NOMO-1 treated with dmso at 0.1 percent for 144 hours (cell line): Measurements from ENCODE around the gene PAPPA.

Experiments
- DNase-seq: peaks from one replicate; lab custom pipeline; 2025; ENCODE audit not compliant: unreplicated experiment; lab: John Stamatoyannopoulos, UW

Gene PAPPA, protein sequence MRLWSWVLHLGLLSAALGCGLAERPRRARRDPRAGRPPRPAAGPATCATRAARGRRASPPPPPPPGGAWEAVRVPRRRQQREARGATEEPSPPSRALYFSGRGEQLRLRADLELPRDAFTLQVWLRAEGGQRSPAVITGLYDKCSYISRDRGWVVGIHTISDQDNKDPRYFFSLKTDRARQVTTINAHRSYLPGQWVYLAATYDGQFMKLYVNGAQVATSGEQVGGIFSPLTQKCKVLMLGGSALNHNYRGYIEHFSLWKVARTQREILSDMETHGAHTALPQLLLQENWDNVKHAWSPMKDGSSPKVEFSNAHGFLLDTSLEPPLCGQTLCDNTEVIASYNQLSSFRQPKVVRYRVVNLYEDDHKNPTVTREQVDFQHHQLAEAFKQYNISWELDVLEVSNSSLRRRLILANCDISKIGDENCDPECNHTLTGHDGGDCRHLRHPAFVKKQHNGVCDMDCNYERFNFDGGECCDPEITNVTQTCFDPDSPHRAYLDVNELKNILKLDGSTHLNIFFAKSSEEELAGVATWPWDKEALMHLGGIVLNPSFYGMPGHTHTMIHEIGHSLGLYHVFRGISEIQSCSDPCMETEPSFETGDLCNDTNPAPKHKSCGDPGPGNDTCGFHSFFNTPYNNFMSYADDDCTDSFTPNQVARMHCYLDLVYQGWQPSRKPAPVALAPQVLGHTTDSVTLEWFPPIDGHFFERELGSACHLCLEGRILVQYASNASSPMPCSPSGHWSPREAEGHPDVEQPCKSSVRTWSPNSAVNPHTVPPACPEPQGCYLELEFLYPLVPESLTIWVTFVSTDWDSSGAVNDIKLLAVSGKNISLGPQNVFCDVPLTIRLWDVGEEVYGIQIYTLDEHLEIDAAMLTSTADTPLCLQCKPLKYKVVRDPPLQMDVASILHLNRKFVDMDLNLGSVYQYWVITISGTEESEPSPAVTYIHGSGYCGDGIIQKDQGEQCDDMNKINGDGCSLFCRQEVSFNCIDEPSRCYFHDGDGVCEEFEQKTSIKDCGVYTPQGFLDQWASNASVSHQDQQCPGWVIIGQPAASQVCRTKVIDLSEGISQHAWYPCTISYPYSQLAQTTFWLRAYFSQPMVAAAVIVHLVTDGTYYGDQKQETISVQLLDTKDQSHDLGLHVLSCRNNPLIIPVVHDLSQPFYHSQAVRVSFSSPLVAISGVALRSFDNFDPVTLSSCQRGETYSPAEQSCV (N-terminal part only)

GRCh38 chr9:116153765-116154333 is at the start of gene PAPPA:
Gene PAPPA (plus strand): TSS chr9:116153791. CDS start chr9:116154173, 382 bp downstream.
- no peak for DNase-seq

- no peak for DNase-seq
Observed at GRCh38 chr9:116103976-116104820, 49.4 kb upstream of the PAPPA start.

DNA sequence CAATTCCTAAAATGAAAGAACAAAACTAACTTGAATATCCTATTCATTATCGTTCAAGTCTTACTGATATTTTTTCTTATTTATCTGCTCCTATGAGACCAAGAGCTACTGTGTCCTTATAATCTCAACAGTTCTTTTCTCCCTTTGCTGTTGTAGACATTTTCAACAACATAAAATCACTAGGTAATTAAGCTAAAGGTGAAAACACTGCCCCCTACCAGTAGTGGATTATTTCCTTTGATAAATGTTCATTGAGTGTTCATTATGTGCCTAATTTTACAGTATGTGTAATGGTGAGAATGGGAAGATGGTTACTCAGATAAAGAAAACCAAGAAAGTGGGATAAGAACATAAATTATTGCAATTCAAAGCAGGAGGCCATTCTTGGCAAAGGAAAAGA is 41.4 kb upstream of the PAPPA start:
- no peak for DNase-seq

GRCh38 chr9:116115761-116116353 is 37.7 kb upstream of the PAPPA start:
- DNase-seq, result no peak

DNA sequence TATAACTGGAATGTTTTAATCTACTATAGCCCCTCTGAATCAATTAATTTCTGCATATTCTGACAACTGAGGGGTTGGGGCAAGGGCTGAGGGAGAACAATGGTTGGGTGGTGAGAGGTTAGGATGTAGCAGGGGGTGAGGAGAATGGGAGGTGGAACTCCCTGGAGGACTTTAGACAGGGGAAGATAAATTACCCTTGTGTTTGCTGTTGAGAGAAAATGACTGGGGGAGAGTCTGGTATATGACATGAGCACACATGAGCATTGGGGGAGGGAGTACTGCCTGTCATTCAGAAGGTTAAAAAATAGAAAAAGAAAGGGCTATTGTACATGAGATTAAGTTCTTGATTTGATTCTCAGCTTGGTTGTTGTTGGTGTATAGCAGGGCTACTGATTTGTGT is 37.2 kb upstream of the PAPPA start:
- no peak for DNase-seq

GRCh38 chr9:116123171-116123570 is 30.4 kb upstream of the PAPPA start:
- DNase-seq, result no peak

DNA sequence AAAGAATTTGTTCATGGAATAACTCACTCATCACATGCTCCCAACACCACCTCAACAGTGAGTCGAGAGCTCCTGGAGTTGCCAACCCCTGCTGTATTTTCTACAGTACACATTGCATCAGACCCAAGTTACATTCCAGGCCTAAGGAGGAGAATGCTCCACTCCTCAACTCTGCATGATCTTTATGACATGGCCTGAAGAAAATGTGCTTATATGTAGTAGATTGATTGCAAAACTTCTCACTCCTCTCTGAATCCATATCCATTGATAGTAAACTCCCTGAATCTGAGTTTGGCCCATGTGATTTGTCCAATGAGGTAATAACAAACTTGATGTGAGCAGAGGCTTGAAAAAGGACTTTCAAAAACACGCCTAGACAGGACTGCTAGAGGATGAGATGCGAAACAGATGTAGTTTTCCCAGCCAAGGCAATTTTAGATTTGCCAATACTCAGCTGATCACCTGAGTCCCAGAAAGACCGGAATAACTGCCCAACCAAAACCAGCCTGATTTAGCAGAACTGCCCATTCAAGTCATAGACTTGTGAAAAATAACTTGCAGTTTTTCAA is 29.0 kb upstream of the PAPPA start:
- DNase-seq, result no peak

DNA sequence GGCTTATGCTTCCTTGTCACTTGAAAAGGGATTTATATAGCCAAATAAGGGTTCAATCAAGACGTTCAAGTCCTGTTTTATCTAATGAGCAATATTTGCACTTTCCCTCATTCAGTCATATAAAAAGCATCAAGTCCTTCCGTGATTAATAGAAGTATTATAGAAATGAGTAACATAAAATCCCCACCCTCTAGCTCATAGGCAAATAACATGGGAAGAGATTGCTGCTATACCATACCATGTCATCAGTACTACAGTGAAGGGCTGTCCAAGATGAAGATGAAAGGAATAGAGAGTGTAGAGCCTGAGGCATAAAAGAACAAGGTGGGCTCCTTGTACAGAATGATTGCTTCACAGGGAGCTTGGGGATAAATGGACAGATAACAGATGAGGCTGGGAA is 20.4 kb upstream of the PAPPA start:
- no peak for DNase-seq

- DNase-seq, result no peak
Observed at GRCh38 chr9:116134975-116135374, 18.6 kb upstream of the PAPPA start.

- DNase-seq, result no peak
Observed at GRCh38 chr9:116137010-116137409, 16.6 kb upstream of the PAPPA start.

DNA sequence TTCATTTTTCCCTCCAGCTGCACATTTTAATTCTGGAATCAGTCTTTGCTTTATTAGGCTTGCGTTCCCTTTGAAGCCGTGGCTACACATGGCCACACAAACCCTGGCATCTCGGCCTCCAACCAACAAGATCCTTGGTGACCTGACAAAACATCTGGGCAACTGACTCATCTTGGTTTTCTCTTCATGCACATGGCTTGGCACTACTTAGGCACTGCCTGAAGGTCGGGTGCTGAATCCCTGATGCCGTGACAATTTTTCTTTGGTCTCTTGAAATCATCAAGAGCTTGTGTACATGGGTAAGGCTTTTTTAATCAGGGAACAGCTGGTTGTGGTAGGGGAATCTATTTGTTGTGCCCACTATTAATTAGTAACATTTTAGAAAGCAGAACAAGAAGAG is 16.0 kb upstream of the PAPPA start:
- no peak for DNase-seq

- DNase-seq, result no peak
Observed at GRCh38 chr9:116141864-116142561, 11.6 kb upstream of the PAPPA start.

GRCh38 chr9:116142706-116143492 is 10.7 kb upstream of the PAPPA start:
- no peak for DNase-seq

- no peak for DNase-seq
Observed at GRCh38 chr9:116144038-116144437, 9.6 kb upstream of the PAPPA start.

DNA sequence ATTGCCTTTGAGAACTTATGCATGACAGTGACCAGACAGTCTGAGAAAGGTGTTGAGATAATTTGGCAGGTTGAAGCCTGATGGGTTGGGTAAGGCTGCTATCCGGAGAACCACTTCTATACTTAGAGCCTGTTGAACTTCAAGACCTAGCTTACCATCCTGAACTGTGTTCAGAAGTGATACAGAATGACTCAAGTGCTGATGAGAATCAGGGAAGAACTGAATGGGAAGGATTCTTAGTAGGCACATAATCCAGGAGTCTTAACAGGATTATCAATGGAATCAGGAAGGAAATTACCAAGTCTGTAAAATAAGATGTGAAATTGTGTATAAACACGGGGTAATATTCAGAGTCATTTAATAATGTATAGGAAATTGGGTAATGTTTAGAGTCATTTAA is 9.0 kb upstream of the PAPPA start:
- no peak for DNase-seq

DNA sequence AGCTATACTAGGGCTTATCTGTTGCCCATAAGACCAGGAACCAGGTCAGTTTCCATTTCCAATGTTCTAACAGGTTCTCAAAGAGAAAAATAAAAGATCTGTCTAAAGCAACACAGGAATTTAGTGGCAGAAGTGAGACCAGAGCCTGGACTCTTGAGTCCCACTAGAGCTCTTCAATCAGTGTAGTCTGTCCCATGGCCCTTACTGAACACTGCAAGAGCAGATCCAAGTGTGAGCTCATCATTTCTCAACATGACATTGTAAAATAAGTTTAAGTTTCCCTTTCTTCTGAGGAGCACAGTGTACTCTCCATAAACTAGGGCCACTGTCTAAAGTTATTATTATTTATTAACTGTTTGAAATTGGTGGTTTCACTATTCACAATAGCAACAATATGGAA is 8.6 kb upstream of the PAPPA start:
- DNase-seq, result no peak

DNA sequence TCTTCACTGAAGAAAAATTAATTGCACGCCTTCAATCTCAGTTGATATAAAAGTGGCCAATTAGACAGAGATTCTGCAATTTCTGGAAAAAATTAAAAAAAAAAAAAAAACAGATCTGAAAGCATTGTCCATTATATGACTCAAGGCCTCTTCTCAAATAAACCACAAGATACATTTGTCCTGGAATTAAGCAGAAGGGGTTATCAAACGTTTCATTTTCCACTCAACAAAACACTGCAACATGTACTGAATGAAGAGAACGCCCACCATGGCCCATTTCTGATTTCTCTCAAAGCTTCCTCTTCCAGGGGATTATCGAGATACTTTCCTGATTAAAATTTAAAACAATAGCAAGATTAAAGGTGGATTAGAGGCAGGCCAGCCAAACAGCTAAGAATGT is 5.8 kb upstream of the PAPPA start:
- no peak for DNase-seq

- DNase-seq, result no peak
Observed at GRCh38 chr9:116149844-116150243, 3.7 kb upstream of the PAPPA start.
